ENCODE measurements around the gene COG1. TPM values are rescaled to one million over a fixed set of nuclear protein-coding genes. Genes with fewer than 3 reads are reported as not detected.

Gene COG1
- total and polyA plus RNA-seq, 9 of the 15 experiments (the other 6 are each of a cell fraction or from before 2014, with no cell fraction given): 9.5 to 26.8 (median 12.9) TPM

DNA sequence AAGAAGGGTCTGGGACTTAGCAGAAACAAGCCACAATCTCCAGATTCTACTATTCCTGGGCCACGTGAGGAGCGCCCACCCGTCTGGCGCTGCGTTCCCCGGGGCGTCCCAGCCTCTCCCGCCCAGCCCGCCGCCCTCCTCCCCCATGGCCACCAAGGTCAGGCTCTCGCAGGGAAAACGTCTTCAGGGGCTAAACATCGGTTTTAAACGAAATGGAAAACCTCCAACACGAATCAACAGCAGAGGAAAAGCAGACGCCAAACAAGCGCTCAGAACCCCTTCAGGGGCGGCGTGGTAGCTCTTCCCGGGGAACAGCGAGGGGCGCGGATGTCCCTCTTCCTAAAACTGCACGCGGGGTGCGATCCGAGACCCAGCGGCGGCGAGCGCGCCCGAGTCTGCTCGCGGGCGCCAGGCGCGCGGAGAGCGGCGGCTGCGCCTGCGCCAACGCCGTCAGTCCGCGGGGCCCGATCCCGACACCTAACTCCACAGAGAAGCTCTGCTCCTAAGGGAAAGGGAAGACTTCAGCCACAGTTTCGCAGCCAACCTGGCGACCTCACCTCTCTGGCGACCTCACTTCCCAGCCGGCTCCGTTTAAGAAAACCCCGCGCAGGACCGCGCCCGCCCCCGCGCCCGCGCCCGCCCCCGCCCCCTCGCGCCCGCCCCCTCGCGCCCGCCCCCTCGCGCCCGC, 505 bp upstream of the COG1 start (continued):
- TF ChIP-seq JUN (IDR thresholded peaks at IDR 0.05; ENCODE audit: borderline replicate concordance, low read depth, low read length) (no peak), JUN (CRISPR knock-in tag; IDR thresholded peaks at IDR 0.05; ENCODE audit: borderline replicate concordance) (no peak), THRAP3 (IDR thresholded peaks at IDR 0.05; ENCODE audit: borderline replicate concordance) (no peak), TCFL5 (CRISPR knock-in tag; conservative IDR thresholded peaks at IDR 0.05) (no peak), SIRT6 (IDR thresholded peaks at IDR 0.05; ENCODE audit: low read depth, low read length) (no peak), CBX3 (IDR thresholded peaks at IDR 0.05; ENCODE audit: borderline replicate concordance in 1 of 2, low read length in 2 of 2) (no peak), ZNF253 (CRISPR knock-in tag; conservative IDR thresholded peaks at IDR 0.05) (no peak), ZNF41 (CRISPR knock-in tag; conservative IDR thresholded peaks at IDR 0.05) (no peak), HNRNPUL1 (IDR thresholded peaks at IDR 0.05; ENCODE audit: low read length) (no peak), PHB2 (IDR thresholded peaks at IDR 0.05; ENCODE audit: low read depth) (no peak), MCM7 (IDR thresholded peaks at IDR 0.05) (no peak), EZH2 (IDR thresholded peaks at IDR 0.05; ENCODE audit: borderline replicate concordance, low read depth, low read length) (no peak)
- TF ChIP-seq, protein P1, sequence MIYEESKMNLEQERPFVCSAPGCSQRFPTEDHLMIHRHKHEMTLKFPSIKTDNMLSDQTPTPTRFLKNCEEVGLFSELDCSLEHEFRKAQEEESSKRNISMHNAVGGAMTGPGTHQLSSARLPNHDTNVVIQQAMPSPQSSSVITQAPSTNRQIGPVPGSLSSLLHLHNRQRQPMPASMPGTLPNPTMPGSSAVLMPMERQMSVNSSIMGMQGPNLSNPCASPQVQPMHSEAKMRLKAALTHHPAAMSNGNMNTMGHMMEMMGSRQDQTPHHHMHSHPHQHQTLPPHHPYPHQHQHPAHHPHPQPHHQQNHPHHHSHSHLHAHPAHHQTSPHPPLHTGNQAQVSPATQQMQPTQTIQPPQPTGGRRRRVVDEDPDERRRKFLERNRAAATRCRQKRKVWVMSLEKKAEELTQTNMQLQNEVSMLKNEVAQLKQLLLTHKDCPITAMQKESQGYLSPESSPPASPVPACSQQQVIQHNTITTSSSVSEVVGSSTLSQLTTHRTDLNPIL (CRISPR knock-in tag; IDR thresholded peaks at IDR 0.05): no peak
- TF ChIP-seq, protein P2, sequence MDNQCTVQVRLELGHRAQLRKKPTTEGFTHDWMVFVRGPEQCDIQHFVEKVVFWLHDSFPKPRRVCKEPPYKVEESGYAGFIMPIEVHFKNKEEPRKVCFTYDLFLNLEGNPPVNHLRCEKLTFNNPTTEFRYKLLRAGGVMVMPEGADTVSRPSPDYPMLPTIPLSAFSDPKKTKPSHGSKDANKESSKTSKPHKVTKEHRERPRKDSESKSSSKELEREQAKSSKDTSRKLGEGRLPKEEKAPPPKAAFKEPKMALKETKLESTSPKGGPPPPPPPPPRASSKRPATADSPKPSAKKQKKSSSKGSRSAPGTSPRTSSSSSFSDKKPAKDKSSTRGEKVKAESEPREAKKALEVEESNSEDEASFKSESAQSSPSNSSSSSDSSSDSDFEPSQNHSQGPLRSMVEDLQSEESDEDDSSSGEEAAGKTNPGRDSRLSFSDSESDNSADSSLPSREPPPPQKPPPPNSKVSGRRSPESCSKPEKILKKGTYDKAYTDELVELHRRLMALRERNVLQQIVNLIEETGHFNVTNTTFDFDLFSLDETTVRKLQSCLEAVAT (IDR thresholded peaks at IDR 0.05): no peak
- TF ChIP-seq, protein P3, sequence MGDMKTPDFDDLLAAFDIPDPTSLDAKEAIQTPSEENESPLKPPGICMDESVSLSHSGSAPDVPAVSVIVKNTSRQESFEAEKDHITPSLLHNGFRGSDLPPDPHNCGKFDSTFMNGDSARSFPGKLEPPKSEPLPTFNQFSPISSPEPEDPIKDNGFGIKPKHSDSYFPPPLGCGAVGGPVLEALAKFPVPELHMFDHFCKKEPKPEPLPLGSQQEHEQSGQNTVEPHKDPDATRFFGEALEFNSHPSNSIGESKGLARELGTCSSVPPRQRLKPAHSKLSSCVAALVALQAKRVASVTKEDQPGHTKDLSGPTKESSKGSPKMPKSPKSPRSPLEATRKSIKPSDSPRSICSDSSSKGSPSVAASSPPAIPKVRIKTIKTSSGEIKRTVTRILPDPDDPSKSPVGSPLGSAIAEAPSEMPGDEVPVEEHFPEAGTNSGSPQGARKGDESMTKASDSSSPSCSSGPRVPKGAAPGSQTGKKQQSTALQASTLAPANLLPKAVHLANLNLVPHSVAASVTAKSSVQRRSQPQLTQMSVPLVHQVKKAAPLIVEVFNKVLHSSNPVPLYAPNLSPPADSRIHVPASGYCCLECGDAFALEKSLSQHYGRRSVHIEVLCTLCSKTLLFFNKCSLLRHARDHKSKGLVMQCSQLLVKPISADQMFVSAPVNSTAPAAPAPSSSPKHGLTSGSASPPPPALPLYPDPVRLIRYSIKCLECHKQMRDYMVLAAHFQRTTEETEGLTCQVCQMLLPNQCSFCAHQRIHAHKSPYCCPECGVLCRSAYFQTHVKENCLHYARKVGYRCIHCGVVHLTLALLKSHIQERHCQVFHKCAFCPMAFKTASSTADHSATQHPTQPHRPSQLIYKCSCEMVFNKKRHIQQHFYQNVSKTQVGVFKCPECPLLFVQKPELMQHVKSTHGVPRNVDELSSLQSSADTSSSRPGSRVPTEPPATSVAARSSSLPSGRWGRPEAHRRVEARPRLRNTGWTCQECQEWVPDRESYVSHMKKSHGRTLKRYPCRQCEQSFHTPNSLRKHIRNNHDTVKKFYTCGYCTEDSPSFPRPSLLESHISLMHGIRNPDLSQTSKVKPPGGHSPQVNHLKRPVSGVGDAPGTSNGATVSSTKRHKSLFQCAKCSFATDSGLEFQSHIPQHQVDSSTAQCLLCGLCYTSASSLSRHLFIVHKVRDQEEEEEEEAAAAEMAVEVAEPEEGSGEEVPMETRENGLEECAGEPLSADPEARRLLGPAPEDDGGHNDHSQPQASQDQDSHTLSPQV (IDR thresholded peaks at IDR 0.05): no peak
- TF ChIP-seq, protein P4, sequence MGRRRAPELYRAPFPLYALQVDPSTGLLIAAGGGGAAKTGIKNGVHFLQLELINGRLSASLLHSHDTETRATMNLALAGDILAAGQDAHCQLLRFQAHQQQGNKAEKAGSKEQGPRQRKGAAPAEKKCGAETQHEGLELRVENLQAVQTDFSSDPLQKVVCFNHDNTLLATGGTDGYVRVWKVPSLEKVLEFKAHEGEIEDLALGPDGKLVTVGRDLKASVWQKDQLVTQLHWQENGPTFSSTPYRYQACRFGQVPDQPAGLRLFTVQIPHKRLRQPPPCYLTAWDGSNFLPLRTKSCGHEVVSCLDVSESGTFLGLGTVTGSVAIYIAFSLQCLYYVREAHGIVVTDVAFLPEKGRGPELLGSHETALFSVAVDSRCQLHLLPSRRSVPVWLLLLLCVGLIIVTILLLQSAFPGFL (CRISPR knock-in tag; IDR thresholded peaks at IDR 0.05): no peak
- TF ChIP-seq, protein P5, sequence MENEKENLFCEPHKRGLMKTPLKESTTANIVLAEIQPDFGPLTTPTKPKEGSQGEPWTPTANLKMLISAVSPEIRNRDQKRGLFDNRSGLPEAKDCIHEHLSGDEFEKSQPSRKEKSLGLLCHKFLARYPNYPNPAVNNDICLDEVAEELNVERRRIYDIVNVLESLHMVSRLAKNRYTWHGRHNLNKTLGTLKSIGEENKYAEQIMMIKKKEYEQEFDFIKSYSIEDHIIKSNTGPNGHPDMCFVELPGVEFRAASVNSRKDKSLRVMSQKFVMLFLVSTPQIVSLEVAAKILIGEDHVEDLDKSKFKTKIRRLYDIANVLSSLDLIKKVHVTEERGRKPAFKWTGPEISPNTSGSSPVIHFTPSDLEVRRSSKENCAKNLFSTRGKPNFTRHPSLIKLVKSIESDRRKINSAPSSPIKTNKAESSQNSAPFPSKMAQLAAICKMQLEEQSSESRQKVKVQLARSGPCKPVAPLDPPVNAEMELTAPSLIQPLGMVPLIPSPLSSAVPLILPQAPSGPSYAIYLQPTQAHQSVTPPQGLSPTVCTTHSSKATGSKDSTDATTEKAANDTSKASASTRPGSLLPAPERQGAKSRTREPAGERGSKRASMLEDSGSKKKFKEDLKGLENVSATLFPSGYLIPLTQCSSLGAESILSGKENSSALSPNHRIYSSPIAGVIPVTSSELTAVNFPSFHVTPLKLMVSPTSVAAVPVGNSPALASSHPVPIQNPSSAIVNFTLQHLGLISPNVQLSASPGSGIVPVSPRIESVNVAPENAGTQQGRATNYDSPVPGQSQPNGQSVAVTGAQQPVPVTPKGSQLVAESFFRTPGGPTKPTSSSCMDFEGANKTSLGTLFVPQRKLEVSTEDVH (IDR thresholded peaks at IDR 0.05; ENCODE audit: low read depth, partially characterized antibody): no peak

All from K562 (cell line).